RCC 7860 (cell line): ENCODE measurements around the gene FOSL1.
"Not testable (repeated sequence)": the region's sequence is repeated elsewhere in the genome, so short reads cannot be mapped to it uniquely, and the experiment has no call there.

Source experiments
- DNase-seq: peaks from one replicate; pipeline ENCODE4 v3.0.0-alpha.2; 2015; ENCODE audit warnings: low spot score
- FAIRE-seq: peaks from 2 replicates; lab custom pipeline; 2012; peaks lifted over from hg19 to GRCh38; lab: Jason Lieb, UNC

The FOSL1 gene

DNA sequence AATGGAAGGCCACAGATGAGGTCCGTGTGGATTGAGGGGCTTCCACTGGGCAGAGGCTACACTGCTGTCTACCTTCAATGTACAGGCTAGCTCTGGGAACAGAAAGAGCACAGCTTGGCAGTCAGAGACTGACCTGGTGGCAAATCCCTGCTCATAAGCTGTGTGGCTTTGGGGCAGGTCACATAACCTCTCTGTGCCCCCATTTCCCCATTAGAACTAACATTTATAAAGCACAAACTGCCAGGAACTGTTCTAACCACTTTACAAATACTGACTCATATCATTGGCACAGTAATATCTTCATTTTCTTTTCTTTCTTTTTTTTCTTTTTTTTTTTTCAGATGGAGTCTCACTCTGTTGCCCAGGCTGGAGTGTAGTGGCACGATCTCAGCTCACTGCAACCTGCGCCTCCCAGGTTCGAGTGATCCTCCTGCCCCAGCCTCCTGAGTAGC, 3.1 kb downstream of the FOSL1 start:
- FAIRE-seq (no peak), DNase-seq (no peak)

DNA sequence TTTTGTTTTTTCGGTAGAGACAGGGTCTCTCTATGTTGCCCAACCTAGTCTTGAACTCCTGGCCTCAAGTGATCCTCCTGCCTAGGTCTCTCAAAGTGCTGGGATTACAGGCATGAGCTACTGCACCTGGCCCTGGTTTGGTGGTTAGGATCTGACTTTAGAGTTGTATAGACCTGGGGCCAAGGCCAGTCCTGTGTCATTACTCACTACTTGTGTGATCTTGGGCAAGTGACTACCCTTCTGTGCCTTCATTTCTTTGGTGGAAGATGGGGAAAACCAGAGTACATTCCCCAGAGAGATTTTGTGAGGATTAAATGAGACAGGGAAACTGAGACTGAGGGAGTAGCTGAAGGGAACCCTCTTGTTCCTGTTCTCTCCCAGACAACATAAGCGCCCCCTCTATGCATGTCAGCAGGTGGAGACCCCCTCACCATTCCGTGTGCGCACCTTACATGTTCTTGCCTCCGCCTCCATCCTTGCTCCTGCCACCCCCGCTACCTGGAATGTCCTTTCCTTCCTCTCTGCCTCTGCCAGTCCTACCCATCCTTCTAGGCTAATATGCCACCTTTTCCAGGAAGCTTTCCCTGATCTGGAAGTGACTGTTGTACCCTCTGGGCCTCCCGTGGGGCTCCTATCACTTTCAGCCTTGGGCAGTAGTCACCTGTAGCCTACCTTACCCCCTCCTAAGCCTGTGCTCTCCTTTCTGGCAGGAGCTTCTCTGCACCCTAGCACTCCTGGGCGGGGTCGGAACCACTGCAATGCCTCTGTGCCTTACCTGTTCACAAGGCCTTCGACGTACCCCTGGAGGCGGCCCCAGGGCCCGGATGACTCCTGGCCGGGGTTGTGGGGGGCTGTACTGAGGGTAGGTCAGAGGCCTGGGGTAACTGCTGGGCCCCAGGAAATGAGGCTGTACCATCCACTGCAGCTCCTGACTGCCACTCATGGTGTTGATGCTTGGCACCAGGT, 3.9 kb downstream of the FOSL1 start:
- DNase-seq, result no peak
- no peak for FAIRE-seq

DNA sequence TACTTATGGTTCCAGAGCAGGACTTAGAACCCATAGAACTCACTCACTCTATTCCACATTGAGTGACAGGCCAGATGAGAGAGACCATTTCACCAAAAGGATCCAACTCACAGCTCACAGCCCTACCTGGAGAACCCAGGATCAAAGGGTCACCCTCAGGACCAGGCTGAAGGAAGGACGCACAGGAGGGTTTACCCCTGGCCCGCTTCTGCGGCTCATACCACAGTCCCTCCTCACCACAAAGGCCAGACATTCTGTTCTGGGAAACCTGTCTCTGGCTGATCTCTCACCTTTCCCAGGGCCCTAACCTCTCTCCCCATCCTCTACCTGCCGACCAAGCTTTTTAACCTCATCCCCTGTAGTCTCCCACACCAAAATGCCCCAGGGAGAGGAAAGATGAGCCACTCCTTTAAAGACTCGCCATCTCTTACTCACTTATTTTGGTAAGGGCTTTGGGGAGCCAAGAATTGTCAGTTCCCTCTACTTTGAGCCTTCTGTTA, 4.7 kb downstream of the FOSL1 start:
- FAIRE-seq, result no peak
- no peak for DNase-seq

DNA sequence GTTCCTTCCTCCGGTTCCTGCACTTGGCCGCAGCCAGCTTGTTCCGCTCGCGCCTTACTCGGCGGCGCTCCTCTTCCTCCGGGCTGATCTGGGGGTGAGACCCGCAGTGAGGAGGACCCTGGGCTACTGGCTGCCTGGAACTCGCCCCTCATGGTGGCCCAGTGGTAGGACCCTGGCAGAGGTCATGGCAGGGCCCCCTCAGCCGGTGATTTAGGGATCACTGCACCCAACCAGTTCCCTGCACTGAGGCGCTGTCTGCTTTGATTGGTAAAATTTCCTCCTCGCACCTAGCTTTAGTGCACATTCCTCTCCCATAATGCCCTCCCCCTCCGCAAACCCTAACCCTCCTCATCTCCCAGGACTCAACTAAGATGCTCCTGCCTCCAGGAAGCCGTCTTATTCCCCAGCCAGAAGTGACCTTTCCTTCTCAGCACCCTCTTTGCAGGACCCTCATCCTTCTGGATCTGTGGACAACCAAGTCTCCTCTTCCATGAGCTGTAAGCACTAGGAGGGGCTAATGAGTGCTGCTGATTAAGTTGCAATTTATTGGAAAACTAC, 6.1 kb downstream of the FOSL1 start:
- DNase-seq, result no peak

DNA sequence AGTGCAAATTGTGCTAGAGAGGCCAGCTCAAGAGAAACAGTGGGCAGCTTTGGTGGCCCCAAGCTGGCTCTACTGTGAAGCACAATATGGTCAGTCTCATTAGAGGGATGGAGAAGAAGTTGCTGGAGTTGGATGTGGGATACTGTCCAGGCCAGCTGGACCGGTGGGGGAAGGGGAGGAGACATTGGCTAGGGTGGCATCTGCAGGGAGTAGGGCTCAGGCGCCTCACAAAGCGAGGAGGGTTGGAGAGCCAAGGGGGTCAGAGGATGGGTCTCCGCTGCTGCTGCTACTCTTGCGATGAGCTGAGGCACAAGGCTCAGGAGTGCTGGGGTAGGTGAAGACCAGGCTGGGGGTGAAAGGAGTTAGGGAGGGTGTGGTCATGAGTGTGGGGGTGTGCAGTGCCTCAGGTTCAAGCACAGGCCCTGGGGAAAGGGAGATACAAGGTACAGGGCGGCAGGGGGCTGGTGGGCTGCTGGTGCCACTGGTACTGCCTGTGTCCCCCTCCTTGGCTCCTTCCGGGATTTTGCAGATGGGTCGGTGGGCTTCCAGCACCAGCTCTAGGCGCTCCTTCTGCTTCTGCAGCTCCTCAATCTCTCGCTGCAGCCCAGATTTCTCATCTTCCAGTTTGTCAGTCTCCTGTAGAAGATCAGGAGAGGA, 7.4 kb downstream of the FOSL1 start:
- FAIRE-seq, result no peak
- DNase-seq, result no peak

More for the DNA sequence above, 6.1 kb downstream of the FOSL1 start:
- no peak for FAIRE-seq

DNA sequence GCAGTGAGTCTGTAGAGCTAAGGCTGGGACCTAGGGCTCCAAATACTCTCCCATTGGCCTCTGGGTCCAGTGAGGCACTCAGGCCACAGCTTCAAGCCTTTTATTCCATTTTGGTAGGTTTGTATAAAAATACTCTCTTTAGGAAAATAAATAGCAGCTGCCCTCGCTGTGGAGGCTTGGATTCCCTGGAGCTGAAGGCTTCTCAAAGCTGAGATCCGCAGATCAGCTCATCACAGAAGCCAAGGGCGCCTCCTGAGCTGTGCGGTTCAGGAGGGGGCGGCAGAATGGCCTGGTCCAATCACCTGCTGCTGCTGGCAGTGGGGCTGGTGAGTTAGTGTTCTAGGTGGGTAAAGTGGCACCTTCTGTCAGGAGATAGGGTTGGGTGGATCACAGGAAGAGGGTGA, 8.0 kb downstream of the FOSL1 start:
- DNase-seq, FAIRE-seq: not testable (repeated sequence)

DNA sequence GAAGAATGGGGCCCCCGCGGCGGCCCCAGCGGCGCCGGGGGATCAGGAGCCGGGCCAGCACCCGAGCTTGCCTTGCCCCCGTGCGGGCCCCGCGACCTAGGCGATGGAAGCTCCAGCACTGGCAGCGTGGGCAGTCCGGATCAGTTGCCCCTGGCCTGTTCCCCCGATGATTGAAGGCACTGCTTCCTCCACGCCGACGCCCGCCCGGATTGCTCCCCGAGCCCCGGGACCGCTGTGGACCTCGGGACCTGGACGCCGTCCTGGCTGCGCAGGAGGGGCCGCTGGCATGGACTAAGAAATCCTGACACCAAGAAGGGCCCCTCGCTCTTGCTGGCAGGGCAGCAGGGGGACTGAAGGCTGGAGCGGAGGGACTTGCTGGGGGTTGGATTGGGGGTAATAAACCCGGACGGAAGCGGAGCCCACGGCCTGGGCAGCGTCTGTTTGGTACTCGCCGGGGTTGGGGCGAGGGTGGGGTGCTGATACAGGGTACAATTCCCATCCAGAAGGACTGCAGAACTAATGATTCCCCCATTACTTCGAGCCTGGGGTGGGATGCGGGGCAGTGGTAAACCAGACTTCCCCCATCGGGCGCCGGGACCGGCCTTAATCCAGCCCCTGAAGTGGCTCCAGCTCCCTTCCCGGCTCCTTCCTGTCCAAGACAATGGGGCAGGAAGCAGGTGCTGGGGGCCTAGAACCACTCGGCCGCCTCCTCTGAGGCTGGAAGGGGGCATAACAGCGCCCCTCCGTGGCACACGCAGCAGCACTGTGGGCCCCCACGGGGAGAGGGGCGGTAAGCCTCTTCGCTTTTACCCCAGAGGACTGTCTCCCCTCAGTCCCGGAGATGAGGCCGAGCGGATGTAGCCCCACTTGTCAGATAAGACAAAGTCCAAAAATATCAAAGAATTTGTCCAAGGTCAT, 8.7 kb downstream of the FOSL1 start:
- no peak for FAIRE-seq
- peak; percentile 45 for DNase-seq

DNA sequence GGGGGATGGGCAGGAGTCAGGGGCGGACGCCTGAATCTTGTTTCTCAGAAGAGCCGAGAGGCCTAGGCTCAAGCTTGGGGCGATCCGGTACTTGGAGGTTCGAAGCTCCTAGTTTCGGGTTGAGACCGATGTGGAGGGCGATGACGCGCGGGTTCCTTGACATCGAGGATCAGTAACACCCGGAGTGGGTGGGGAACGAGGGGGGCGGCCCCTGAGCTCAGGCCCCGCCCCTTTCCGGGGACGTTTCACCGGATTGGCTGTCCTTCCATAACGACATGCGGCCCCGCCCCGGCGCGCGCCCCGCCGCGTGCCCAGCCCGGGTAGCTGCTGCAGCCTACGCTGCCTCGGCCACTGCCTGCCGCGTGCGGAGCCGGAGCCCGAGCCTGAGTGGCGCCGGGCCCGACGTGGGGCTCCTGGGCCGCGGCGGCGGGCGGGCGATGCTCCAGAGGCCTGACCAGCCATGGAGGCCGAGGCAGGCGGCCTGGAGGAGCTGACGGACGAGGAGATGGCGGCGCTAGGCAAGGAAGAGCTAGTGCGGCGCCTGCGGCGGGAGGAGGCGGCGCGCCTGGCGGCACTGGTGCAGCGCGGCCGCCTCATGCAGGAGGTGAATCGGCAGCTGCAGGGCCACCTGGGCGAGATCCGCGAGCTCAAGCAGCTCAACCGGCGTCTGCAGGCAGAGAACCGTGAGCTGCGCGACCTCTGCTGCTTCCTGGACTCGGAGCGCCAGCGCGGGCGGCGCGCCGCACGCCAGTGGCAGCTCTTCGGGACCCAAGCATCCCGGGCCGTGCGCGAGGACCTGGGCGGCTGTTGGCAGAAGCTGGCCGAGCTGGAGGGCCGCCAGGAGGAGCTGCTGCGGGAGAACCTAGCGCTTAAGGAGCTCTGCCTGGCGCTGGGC, 9.6 kb downstream of the FOSL1 start, which contains the start of gene CCDC85B:
Gene CCDC85B (plus strand): TSS at position 350 of the 895 bp plus-strand sequence. CDS start 111 bp downstream, at position 461.
- peak; percentile 85 for DNase-seq
- FAIRE-seq, result no peak

DNA sequence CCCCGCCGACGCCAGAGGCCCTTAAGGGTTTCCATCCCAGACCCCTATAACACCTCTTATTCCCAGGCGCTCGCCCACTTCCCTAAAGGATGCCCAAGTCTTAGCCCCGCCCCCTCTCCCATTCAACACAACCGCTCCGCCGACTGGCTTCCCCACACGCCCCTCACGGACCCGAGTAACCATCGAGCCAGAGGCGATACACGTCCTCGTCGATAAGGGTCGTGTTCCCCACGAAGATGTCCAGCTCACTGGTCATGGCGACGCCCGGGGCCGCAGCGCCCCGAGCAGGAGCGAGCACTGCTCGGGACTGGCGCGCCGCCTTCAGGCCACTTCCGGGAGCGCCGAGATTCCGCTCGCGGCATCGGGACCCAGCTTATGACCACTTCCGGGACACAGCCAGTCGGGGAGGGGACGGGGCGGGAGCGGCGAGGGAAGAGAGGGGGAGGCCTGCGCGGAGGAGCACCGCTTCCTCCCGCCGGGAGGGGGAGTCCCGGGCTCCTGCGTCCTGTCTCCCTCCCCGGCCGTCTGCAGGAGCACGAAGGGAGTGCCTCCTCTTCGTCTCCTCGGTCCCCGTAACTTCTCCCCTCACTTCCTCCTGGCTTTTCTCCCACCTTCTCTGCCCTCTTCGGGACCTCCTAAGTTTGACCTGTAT, 11.9 kb downstream of the FOSL1 start, which contains the start of gene FIBP:
Gene FIBP (minus strand): TSS at position 309 of the 652 bp plus-strand sequence. CDS start 53 bp downstream, at position 256.
- FAIRE-seq, result no peak

DNA sequence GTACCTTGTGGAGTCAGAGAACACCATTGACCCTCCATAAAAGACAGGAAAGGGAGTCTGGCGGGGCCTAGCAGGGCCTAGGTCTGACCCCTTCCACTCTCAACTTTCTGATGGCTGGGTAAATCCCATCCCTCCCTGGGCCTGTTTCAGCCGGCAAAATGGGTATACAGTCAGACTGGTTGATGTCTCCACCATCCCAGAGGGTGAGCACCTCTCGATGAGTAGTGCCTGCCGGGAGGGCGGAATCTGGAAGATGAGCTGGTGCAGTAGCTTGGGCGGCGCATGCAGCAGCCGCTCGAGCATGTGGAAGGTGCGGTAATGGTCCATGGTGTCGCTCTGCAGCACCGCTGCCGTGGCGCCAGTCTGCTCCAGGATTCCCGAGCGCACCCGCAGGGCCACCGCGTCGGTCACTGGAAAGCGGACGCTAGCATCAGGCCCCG, 12.4 kb downstream of the FOSL1 start:
- peak; percentile 35 for DNase-seq

More for the DNA sequence above, 11.9 kb downstream of the FOSL1 start, which contains the start of gene FIBP:
- peak; percentile 88 for DNase-seq

DNA sequence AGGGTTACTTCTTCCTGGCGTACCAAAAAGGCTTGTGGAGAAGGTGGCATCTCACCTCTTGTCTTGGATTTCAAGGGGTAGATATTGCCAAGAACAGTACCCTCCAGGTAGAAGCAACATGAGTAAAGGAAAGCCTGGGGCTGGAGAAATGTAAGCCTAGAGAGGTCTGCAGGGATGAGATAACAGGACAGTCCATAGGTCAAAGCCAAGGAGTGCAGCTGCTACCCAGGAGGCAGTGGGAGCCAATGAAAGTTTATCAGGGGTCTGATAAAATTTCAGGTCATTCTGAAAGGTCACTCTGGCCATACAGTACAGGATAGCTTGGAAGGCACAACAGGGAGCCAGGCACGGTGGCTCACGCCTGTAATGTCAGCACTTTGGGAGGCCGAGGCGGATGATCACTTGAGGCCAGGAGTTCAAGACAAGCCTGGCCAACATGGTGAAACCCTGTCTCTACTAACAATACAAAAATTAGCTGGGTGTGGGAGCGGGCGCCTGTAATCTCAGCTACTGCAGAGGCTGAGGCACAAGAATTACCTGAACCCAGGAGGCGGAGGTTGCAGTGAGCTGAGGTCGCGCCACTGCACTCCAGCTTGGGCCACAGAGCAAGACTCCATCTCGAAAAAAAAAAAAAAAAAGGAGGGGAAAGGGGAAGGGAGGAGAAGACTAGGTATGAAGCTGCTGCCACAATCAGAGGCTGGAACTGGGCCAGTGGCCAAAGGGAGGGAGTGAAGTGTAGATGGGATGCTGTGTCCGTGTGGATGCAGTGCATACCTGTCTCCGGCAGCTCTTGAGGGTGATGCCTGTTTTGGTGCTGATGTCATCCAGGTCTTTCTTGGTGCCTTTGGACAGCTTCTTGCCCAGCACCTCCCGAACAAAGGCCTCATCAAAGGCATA, 13.1 kb downstream of the FOSL1 start:
- FAIRE-seq (no peak), DNase-seq (no peak)

More for the DNA sequence above, 12.4 kb downstream of the FOSL1 start:
- FAIRE-seq, result no peak

DNA sequence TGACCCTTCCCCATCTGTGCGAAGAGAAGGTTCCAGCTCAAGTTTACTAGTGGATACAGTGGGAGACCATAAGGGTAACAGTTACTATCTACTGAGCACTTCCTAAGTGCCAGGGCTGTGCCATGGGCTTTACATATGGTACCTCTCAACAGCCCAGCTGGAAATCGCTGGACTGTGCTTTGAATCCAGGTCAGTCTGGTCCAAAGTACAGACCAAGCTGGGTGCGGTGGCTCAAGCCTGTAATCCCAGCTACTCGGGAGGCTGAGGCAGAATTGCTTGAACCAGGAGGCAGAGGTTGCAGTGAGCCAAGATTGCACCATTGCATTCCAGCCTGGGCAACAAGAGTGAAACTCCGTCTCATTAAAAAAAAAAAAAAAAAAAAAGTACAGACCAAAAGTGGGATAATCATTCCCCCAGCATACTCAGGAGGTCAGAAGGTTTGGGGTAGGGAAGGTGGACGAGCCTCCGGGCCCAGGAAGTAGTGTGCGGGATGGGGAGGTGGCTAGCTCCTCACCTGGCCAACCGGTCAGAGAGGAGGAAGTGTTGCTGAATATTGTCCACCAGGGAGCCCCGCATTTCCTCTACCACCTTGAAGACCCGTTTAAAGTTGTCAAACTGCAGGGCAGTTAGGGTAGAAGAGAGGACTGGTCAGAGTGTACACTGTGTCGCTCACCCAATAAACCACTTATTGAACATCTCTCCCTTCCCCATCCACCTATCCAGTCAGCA, 14.2 kb downstream of the FOSL1 start:
- FAIRE-seq (no peak), DNase-seq (no peak)

DNA sequence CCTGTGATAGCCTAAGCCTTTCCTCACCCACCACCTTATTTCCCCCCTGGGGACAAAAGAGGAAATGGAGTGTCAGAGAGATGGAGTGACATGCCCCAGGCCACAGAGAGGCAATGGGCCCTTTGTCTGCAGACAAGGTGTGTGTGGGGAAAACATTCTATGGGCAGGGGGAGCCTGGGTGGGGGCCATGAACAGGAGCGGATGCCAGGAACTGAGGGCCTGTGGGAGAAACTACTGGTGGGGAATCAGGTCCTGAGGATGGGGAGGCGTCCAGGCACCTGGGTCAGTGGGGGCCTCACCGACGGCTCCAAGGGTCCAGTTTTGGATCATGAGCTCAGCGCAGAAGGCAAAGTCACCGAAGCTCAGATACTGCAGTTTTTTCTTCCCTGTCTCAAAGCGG, 15.0 kb downstream of the FOSL1 start:
- no peak for FAIRE-seq
- no peak for DNase-seq

DNA sequence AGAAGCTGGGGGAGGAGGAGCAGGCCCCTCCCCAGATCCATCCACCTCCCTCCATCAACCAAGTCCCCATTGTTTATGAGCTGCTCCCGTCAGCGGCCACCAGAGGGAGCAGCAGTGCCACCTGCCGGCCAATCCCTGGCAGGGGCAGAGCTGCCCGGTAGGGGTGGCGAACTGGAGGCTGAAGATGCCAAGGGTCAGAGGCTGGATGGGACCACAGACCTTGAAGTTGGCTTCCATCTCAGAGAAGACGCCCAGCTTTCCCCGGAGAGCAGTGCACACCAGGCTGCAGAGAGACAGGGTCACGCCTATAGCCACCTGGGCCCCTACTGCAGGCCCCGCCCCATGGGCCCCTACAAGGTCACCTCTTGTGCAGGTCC, 15.5 kb downstream of the FOSL1 start:
- FAIRE-seq (no peak), DNase-seq (peak; percentile 51)

DNA sequence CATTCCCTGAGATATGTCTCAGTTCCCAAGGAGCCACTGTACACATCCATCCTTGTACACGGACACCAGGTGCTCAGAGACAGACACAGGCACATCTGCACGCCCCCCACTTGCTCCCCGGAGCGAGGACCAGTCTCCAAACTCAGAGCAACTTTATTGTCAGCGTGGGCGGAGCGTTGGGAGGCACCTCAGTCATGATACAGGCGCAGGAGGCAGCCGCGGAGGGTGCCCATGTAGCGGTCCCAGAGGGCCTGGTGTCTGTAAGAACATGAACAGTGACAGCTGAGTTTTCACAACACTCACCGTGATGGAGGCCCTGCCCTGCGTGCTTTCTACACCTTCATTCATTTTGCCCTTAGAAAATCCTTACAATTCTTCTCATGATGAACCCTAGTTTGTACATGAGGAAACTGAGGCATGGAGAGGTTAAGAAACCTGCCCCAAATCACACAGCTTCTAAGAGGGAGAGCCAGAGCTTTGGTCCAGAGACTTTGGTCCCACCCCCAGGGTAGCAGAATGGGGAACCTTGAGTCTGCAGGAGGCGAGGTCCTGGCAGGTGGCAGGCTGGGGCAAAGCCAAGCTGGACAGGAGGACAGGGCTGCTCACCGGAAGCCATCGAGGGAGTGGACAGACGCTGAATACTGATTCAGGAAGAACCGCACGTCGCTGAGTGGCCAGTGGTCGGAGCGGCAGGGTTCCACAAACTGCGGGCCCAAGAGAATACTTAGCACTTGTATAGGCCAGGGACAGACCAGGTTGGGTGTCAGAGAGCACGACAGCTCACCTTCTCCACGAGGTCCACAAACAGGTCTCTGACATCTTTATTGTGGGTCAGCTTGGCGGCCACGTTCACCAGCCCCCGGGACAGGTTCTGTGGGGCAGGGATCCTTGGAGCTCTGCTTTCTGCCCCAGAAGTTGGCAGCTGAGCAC, 16.1 kb downstream of the FOSL1 start:
- no peak for DNase-seq
- no peak for FAIRE-seq
